Measurements from ENCODE around the gene SLC7A4.
"Not testable (repeated sequence)": the region's sequence is repeated elsewhere in the genome, so short reads cannot be mapped to it uniquely, and the experiment has no call there.

Gene SLC7A4

GRCh38 chr22:21015466-21016006, 16.8 kb downstream of the SLC7A4 start:
- DNase-seq = no peak

- DNase-seq = peak; percentile 81
Observed at GRCh38 chr22:21014726-21015465, 17.5 kb downstream of the SLC7A4 start, which contains the start of gene P2RX6. P2RX6 (plus strand) TSS chr22:21015165; CDS start chr22:21015175, 10 bp downstream.

GRCh38 chr22:21014202-21014725, 18.1 kb downstream of the SLC7A4 start:
- peak; percentile 82 for DNase-seq

- DNase-seq = no peak
Observed at GRCh38 chr22:21013657-21014201, 18.6 kb downstream of the SLC7A4 start.

- no peak for DNase-seq
Observed at GRCh38 chr22:21012446-21013407, 19.6 kb downstream of the SLC7A4 start.

GRCh38 chr22:21010426-21011113, 21.8 kb downstream of the SLC7A4 start:
- DNase-seq = no peak

GRCh38 chr22:21009638-21010425, 22.5 kb downstream of the SLC7A4 start:
- peak; percentile 16 for DNase-seq

- DNase-seq = not testable (repeated sequence)
Observed at GRCh38 chr22:21009208-21009607, 23.2 kb downstream of the SLC7A4 start.

GRCh38 chr22:21003782-21004181, 28.6 kb downstream of the SLC7A4 start:
- DNase-seq = no peak

GRCh38 chr22:21001601-21002325, 30.6 kb downstream of the SLC7A4 start, which contains the start of gene THAP7:
THAP7 (minus strand) TSS chr22:21002118; CDS start chr22:21001911, 207 bp downstream.
- peak; percentile 80 for DNase-seq

- no peak for DNase-seq
Observed at GRCh38 chr22:21000987-21001600, 31.3 kb downstream of the SLC7A4 start.

- no peak for DNase-seq
Observed at GRCh38 chr22:21000207-21000986, 32.0 kb downstream of the SLC7A4 start.

GRCh38 chr22:20999350-21000206, 32.8 kb downstream of the SLC7A4 start:
- no peak for DNase-seq

- no peak for DNase-seq
Observed at GRCh38 chr22:20998411-20999336, 33.7 kb downstream of the SLC7A4 start.

- DNase-seq = no peak
Observed at GRCh38 chr22:20997536-20998257, 34.7 kb downstream of the SLC7A4 start.
